NT2/D1 (cell line): ENCODE results near the gene CPT1A.

ENCODE experiments used
- SUZ12 ChIP-seq: IDR thresholded peaks from 2 replicates; pipeline ENCODE4 v1.6.1; 2011; ENCODE audit not compliant: insufficient read length, insufficient read depth; ENCODE audit errors: extremely low read depth
- YY1 ChIP-seq: IDR thresholded peaks from 2 replicates; pipeline ENCODE4 v1.6.1; 2011; ENCODE audit not compliant: insufficient read length, insufficient read depth
- ZNF274 ChIP-seq: IDR thresholded peaks from 2 replicates; pipeline ENCODE4 v1.6.1; 2011; ENCODE audit warnings: mild to moderate bottlenecking, low read depth, low read length

DNA sequence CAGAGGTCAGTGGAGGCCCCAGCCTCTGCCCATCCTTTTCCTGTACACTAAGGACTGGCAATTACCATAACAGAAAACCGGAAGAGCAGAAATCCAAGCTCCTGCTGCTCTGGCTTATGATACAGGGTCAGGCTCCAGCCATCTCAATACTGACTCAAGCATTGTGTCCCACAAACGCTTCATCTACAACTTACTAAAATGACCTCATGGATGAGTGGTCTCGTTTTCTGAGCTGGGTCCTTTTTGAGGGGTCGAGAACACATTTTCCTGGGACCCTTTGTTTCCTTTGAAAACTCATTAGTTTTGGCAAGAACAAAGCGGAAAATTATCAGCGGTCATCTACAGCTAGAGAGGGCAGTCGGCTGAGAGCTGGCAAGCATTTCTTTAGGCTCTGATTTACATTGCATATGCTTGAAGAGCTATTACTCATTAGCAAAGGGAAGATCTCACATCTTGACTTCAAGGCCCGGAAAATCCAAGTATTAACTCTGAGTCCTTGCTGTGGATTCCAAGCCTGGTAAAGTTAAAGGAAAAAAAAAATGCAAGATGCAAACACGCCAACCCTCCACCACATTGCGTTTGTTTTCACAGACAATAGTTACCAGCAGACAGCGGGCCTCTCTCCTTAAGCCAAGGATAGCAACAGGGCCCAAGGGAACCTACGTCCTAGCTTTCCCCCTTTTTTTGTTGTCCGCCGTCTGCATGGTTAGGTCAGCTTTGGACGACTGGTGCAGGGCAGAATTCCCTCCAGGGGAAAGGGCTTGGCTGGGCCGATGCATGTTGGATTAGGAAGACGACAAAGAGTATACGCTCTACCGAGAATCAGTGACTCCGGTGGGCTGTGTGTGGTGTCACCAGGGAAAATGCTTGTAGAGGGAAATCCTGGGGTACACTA is 92.2 kb downstream of the CPT1A start:
- TF ChIP-seq ZNF274 (no peak), YY1 (no peak), SUZ12 (no peak)
